Measurements from ENCODE around the gene ASCL2.

- TF ChIP-seq SMC3 (IDR thresholded peaks at IDR 0.05; ENCODE audit: borderline replicate concordance, low read length) (no peak), CTCF (IDR thresholded peaks at IDR 0.05 in 2 of 3, conservative IDR thresholded peaks at IDR 0.05 in 1 of 3; ENCODE audit: control insufficient read depth in 2 of 3, extremely low read depth in 1 of 3, insufficient read depth in 1 of 3, low read depth in 3 of 3, low read length in 3 of 3) (no peak), POLR2A (IDR thresholded peaks at IDR 0.05; ENCODE audit: low read depth, low read length) (no peak), PBX3 (IDR thresholded peaks at IDR 0.05; ENCODE audit: insufficient replicate concordance, low read depth, low read length) (no peak), JUNB (IDR thresholded peaks at IDR 0.05) (no peak), ZNF274 (IDR thresholded peaks at IDR 0.05; ENCODE audit: insufficient read depth, insufficient read length) (no peak)
Measured at GRCh38 chr11:2219318-2220017, 50.9 kb downstream of the ASCL2 start.
